Left kidney (tissue), 2 donors: ENCODE data around the gene SCGB1C2. TPM values are rescaled to one million over a fixed set of nuclear protein-coding genes. Genes with fewer than 3 reads are reported as not detected.
"Not testable (repeated sequence)": the region's sequence is repeated elsewhere in the genome, so short reads cannot be mapped to it uniquely, and the experiment has no call there.

ENCODE experiments used
- DNase-seq: peaks from one replicate; pipeline ENCODE4 v3.0.0-alpha.2; 2013
- polyA plus RNA-seq: library from polyadenylated mRNA; unstranded; fragments of 120-200 nt; gene quantifications from one replicate; pipeline ENCODE4 v1.2.1, GENCODE V29; 2013; ENCODE audit not compliant: insufficient read length

SCGB1C2 gene
- polyA plus RNA-seq, 1 donor: 0.35 TPM

DNA sequence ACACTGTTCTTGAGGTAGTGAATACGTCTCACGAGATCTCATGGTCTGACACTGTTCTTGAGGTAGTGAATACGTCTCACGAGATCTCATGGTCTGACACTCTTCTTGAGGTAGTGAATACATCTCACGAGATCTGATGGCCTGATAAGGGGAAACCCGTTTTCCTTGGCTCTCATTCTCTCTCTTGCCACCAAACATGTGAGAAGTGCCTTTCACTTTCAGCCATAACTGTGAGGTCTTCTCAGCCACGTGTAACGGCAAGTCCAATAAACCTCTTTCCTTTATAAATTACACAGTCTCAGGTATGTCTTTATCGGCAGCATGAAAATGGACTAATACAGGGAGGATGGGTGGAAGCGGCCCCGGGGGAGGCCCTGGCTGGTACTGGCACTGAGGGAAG lies 31.2 kb downstream of the SCGB1C2 start:
- DNase-seq: not testable (repeated sequence)

- DNase-seq: no peak
Observed at GRCh38 chr17:170130-170670, 32.8 kb downstream of the SCGB1C2 start.

DNA sequence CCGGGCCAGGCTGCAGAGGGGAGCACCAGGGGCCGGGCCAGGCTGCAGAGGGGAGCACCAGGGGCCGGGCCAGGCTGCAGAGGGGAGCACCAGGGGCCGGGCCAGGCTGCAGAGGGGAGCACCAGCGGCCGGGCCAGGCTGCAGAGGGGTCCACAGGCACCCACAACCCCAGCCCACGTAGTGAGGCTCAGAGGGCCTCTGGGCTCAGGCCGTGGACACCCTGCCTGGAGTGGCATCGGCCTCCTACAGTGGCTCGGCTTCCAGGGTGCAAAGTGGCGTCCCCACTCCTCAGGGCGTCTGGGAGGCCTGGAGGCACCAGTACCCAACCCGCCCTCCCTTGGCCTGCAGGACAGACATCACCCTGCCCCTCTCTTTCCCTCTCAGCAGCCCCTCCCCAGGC lies 34.5 kb downstream of the SCGB1C2 start:
- DNase-seq: no peak

- DNase-seq: no peak
Observed at GRCh38 chr17:172401-172800, 35.0 kb downstream of the SCGB1C2 start.

DNA sequence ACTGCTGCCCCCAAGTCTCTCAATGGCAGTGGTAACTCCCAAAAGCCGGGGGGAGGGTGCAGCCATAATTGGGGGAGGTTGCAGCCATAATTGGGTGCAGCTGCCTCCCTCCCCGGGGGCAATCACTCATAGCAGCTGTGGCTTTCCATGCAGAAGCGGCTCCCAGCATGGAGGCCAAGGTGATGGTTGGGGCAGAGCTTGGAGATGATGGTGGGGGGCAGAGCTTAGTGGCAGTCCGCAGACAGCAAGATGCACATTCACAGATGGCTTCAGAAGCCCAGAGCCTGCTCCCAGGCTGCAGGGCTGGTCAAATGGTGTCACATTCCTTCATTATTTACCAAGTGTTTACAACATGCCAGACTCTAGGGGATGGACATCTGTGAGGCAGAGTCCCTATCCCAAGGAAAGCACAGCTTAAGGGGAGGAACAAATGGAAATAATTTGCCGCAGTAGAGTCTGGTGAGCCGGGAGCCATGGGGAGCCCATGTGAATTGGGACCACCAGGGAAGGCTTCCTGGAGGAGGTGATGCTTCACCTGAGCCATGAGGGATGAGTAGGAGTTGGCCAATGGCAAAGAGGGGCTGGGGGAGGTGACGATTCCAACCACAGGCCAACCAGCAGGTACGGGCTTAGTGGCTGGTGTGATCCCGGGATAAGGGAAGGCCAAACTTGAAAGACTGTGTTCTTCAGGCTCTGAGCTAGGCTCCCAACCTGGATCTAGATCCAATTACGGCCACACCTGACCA lies 36.0 kb downstream of the SCGB1C2 start:
- no peak for DNase-seq

- no peak for DNase-seq
Observed at GRCh38 chr17:177155-177554, 39.8 kb downstream of the SCGB1C2 start.

GRCh38 chr17:177762-178161 lies 40.4 kb downstream of the SCGB1C2 start:
- no peak for DNase-seq

- DNase-seq: no peak
Observed at GRCh38 chr17:178292-179065, 41.1 kb downstream of the SCGB1C2 start.

- DNase-seq: no peak
Observed at GRCh38 chr17:179066-179432, 41.7 kb downstream of the SCGB1C2 start.

- DNase-seq: no peak
Observed at GRCh38 chr17:179781-180380, 42.5 kb downstream of the SCGB1C2 start.

DNA sequence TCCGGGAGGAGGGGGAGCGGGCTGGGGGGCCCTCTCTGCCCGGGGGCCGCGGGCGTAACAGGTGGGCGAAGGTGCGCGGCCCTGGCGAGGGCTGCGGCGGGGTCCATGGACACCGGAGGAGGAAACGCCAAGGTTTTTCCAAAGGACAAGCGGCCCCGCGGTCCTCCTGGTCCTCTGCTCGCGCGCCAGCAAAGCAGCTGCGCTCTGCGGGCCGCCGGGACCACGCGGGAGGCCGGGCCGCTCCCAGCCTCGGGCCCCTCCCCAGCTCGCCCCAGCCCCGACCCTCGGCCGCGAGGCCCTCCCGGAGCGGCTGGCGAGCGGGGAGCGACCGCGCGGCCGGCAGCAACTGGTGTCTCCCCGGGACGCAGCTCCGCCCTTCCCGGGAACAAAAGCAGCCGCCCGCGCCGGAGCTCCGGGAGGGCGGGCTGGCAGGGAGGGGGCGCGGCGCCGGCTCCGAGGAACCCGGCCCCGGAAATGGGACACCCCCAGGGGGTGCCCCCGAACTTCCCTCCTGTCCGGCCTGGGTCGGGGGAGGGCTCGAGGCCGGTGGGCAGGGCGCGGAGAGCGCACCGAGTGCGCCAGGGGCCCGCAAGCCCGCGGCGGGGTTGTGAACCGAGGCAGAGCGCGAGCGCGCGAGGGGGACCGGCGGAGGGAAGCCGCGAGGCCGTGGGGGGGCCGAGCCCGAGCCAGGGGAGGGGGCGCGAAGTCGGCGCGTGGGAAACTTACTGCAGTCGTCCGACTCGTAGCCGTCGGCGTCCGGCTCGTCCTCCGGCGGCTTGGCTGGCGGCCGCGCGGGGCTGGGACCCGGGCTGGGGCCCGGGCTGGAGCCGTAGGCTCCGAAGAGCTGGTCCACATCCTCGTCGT lies 43.2 kb downstream of the SCGB1C2 start:
- DNase-seq: no peak

- DNase-seq: peak; percentile 38
Observed at GRCh38 chr17:181245-182049, 44.1 kb downstream of the SCGB1C2 start, which contains the start of gene DOC2B. DOC2B (minus strand) TSS chr17:181650; CDS start chr17:181479, 171 bp downstream.

DNA sequence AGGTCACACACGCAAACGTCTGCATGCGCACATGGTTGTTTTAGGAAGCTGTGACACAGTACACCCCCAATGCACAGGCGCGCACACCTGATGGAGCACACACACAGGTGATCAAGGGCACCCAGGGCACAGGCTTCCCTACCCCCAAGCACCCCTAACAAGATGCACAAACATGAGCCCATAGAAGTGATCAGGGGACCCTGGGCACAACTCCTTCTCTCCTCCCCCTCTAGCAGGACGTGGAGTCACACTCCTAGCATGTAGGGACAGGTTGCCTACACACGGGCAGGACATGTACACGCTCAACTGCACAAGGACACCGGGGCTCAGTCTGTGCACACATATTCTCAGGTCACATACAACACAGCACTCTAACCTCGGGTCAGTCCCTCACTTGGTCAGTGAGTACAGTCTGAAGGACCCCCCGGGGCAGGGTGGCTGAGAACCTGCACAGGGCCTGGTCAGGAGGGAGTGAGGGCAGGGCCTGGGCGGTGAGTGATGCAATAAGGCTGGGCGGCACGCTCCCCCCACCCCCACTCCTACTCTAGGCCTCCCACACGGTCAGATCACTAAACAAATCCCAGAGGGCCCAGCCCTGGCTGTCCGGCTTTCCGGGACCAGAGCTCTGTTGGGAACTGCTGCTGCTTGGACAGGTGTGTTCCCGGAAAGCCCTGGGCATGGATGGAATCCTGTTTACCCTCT lies 44.8 kb downstream of the SCGB1C2 start:
- no peak for DNase-seq

DNA sequence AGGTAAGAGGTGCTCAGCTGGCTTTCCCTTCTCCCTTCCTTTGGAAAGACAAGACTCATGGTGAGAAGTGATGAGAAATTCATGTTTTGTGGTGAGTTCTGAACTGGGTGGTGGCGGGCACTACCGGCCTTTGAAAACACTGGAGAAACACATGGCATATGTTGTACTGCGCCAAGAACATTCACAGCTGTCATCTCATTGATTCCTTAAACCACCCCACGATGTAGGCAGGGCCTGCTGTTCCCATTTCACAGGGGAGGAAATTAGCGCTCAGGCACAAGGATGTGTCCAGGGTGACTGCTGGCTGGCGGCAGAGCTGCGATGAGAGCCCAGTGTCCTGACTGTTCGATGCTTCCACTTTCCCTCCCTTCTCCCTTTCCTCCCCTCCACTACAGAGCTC lies 45.7 kb downstream of the SCGB1C2 start:
- no peak for DNase-seq

DNA sequence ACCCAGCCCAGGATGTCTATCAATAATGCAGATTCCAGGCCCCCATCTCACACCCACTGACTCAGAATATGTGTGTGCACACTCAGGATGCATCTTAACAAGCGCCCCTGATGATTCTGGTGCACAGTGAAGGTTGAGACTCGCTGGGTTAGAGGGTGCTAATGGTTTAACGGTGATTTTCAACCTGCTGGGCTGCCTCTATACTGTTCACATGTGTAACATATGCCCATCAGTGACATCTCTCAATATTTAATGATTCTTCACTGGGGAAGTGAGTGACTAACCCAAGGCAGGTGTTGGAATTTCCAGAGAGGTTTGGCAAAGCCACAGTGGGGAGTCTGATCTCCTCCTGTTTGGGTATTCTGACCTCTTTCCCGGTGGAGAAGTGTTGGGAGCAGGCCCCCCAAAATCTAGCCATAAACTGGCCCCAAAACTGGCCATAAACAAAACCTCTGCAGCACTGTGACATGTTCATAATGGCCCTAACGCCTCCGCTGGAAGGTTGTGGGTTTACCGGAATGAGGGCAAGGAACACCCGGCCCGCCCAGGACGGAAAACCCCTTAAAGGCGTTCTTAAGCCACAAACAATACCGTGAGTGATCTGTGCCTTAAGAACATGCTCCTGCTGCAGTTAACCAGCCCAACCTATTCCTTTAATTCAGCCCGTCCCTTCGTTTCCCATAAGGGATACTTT lies 48.2 kb downstream of the SCGB1C2 start:
- no peak for DNase-seq

DNA sequence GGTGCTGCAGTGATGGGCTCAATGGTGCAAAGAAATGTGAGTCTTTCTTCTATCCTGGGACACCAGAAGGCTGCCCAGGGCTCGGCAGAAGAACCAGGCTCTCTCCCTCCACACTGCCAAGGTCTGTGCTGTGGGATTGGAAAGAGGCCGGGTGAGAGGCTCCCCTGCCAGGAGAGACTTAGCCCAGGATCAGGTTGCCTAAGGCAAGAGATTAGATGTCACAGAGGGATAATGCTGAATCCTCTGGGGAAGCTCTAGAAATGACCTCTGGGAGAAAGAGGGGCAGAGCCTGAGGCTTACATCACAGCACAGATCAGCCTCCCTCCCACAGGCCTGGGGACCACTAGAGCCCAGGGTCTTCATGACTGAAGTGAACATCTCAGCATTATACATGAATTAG lies 49.8 kb downstream of the SCGB1C2 start:
- no peak for DNase-seq
